ELF-1 (cell line): ENCODE results near the gene SIAH3.

Source experiments
- DNase-seq: peaks from one replicate; pipeline ENCODE4 v3.0.0-alpha.2; 2016; ENCODE audit warnings: low read depth, low spot score

The SIAH3 gene

DNA sequence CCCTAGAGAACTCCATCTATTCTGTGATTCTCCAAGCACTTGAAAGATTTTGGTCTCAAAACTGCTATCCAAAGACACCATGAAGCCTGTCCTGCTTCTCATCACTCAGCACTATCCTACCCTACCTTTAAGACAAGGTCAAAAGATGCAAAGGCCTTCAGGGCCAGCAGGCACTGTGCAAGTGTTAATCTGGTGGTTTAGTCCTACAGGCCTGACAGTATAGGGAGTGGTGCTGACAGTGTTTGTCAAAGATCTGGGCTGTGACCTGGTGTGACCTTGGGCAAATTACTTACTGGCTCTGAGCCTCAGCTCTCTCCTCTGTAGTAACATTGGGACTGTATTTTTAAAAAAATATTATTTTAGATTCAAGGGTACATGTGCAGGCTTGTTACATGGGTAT lies 28.0 kb downstream of the SIAH3 start:
- peak; percentile 44 for DNase-seq

DNA sequence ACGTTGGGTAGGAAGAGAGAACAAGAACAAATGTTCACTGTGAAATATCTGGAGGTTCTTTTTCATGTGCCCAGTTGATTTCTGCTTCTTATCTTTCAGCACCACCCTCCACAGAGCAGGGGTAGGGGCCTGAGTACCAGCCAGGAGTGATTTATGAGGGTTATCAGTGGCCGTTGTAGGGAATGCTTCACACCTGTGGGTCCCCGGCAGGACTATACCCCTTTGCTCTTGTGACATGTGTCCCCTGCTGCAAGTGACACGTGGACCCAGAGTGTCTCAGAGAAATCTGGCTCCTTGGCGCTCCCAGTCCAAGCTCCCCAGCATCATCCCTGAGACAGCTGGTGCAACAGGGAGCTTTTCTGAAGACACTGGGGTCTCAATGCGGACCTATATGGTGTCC lies 29.7 kb downstream of the SIAH3 start:
- no peak for DNase-seq

DNA sequence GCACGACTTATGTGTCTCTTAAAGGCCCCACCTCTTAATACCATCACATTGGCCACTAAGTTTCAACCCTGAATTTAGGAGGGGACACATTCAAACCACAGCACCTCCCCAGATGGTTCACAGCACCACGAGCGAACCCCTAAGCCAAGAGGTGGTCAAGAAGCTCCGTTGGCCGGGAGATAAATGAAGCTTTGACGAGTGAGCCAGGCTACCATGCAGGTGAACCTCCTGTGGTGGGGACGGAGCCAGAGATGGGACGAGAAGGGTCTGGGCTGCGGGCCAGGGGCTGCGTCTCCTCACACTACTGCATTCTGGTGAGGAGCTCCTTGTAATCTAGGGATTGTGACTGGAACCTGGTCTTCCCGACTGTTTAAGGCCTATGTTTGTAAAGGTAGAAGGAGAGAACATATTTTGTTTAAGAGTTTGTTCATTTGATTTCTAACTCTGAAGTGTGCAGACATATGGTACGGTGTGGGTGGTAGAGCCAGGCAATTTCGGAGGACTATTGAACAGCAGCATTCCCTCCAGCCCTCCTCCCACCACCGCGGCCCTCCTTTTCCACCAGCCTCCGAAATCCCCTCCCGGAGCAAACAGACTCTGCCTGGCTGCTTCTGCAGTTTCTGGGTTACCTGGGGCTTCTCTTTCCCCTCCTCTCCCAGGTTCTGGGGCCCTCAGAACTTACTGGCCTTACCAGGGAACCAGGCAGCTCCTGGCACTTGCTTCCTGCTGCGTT lies 31.3 kb downstream of the SIAH3 start:
- DNase-seq: no peak

DNA sequence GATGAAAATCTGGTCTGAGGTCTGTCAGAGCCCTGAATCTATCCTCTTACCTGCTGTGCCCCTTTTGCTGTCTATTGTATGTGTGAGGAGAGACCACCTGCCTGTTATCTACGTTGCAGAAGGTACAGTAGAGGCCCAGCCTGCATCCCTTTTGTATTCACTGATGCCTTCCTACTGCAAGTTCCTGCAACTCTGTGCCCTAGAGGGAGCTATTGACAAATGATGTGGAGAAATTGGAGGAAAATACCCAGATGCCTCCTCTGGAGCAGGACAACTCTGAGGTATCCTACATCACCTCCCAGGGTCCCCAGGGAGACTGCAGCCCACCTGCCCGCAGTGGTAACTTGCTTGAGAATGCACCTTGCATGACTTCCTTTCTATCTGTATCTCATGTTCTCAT lies 33.7 kb downstream of the SIAH3 start:
- DNase-seq: no peak

DNA sequence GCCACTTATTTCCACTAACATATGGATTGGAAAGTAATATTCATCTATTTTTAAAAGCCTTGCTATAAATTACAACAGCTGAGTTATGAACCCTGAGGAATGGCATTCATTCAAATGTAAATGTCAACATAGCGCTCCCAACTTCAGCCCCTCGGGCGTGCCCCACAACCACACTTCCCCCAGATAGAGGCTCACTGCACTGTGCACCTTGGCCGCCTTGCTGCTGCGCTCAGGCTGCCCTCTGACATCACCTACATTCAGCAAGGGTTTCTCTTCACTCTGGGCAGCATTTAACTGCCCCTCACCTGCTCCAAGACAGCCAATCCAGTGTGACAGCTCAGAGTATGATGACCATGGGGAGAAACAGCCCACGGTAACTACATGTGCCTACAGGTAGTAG lies 35.1 kb downstream of the SIAH3 start:
- no peak for DNase-seq

DNA sequence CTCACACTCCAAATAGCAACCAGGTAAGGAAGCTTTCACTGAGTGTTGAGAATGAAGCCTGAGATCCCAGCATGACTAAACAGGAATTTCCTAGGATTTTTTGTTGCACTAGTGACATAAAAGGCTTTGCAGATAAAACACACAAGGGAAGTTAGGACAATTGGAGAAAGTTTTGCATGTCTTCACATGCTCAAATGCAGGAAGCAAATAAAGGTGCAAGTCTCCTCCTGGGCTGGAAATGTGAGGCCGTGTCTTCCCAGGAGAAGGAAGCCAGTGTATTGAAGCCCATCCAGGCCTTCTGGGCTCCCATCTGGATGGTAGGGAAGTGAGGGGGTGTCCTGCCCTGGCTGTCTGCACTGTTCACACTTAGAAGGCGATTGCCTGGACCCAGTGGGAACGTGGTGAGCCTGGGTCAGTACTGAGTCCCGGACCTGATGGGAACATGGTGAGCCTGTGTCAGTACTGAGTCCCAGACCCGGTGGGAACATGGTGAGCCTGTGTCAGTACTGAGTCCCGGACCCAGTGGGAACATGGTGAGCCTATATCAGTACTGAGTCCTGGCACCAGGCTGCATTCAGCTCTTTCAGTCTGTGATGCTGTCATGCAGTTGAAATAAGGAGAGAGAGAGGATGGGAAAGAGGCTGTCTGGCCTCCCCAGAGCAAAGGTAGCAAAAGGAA lies 38.7 kb downstream of the SIAH3 start:
- DNase-seq: no peak

DNA sequence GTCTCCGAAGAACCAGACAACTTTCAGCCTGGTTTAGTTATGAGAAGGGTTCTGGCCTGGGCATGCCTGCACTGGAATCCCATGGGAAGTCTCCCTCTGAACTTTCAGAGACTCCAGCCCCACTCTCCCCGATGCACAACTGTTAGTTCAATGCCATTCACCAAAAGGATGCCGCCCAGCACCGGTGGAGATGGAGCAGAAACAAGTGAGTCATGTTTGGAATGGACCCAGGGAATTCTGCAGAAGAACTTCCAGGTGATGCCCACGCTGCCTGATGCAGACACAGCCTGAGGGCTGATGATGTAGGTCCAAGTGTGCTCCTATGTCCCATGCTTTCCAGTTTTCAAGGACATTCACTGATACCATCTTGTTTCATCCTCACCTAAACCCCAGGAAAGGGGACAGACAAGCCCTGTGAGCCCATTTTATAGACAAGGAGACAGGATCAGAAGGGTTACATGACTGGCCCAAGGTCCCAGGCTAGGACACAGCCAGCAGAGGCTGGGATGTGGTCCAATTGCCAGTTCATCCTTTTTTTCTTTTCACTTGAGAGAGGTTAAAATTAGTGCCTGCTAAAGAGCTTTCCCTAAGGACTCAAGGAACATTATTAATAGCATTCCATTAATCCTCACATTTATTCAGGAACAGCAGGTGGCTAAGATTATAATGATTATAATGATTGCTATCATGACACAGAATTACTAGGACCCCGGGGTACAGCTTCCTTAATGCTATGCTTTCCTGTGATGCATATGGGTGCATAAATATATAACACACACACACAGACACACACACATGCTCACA lies 39.5 kb downstream of the SIAH3 start:
- no peak for DNase-seq

DNA sequence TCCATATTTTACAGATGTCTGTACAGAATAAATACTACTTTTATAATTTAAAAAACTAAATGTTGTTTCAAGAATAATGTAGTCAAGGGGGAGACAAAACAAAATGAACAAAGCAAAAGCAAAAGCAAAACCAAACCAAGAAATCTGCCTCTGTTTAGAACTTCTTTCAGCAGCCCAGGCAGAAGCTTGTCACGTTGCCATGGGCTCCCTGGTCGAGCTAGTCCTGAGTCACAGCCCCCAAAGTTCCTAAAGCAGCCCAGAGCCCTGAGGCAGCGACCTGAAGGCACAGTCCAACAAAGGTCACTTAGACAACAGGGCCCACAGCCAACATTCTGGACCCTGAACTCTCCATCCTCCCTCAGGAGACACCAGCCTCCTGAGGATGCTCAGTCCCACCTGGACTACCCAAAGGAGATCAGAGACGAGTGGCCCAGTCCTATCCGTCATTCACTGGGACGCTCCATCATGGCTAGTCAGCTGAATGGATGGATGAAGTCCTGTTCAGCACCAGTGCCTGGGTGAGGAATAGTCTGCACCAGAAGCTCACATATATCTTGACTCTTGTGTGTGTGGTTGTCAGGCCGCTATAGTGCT lies 41.7 kb downstream of the SIAH3 start:
- no peak for DNase-seq

DNA sequence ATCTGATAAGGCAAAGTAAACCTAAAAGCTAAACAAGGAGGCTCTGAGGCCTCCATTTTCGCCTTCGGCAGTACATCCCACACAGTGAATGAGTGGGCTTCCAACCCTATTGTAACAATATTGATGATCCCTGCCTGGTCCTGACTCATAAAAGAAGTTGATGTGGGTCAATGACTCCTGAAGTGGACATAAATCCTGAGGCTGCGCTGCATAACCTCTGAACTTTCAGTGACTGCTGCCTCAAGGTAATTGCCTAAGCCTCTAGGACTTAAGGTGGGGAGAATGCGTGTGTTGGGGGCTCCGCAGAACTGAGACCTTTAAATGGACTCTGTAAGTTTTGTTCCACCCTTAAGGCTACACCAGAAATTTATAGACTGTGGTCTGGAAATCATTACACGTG lies 42.6 kb downstream of the SIAH3 start:
- DNase-seq: no peak

DNA sequence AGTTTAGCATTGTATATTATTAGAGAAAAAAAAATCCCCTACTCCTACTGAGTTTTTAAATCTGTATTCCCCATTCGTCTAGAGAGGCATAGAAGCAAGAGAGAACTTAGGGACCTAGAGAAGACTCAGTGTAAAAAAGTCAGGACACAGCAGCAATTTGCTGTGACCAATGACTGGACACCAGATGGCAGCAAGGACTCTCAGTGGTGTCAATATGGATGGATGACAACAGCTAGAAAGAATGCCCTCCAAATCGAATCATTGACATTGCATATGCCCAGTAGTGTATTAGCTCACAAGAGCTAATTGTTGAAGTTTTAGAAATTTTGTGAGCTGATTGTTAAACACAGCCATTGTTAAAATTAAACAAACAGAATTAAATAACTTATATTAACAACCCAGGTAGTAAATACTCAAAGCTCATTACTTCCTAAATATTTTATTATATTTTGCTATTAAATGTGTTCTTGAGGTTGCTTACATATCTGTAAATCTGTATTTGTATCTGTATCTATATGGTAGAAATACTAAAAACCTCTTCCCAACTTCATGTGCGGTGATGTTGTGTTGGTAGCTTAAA lies 43.9 kb downstream of the SIAH3 start:
- peak; percentile 54 for DNase-seq

DNA sequence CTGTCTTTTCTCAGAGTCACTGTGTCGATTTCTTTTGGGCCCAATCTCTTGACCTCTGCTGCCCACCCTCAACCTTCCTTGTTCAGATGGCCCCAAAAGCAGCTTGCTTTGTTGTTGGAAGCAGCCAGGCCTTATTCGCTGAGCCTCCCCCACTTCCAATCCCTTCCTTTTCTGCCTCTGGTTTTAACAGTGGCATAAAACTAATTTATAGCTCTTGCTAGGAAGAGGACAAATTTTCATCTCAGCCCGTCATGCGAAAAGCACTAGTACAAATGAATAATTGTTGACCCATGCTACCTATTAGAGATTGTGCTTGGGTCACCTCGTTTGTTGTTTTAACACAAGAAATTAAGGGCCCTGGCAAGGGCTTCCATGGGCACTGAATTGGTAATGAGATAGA lies 51.1 kb downstream of the SIAH3 start:
- DNase-seq: no peak

DNA sequence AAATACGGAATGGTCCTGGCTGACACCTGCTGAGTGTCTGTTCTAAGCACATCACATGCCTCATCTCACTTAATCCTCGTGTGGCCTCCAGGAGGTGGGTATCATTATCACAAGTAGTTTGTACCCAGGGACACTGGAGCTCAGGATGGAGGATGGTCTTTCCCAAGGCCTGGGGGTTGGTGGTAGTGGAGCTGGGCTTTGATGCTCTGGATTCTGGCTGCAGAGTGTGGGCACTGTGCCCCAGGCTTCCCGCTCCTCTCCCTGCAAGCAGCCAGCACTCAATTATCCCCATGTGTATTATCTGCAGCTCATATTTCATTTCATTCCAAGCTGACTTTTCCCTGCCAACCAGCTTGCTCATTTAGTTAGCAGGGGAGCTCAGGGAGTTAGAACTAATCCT lies 52.1 kb downstream of the SIAH3 start:
- no peak for DNase-seq

DNA sequence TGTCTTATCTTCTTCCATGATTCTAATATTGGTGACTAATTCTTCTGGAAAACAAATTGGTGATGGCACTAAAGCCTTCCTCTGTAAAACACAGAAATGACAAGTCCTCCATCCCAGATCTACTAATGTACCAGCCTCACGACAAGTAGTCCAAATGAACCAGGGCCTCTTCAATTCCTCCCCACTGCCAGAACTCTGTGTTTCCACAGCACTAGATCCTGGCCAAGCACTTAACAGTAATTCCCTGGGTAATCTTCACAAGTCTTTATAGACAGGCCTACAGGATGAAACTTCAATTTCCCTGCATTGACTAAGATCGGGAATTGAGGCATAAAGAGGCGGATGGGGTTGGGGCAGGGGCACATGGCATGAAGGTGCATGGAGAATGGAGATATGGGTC lies 52.7 kb downstream of the SIAH3 start:
- DNase-seq: no peak

DNA sequence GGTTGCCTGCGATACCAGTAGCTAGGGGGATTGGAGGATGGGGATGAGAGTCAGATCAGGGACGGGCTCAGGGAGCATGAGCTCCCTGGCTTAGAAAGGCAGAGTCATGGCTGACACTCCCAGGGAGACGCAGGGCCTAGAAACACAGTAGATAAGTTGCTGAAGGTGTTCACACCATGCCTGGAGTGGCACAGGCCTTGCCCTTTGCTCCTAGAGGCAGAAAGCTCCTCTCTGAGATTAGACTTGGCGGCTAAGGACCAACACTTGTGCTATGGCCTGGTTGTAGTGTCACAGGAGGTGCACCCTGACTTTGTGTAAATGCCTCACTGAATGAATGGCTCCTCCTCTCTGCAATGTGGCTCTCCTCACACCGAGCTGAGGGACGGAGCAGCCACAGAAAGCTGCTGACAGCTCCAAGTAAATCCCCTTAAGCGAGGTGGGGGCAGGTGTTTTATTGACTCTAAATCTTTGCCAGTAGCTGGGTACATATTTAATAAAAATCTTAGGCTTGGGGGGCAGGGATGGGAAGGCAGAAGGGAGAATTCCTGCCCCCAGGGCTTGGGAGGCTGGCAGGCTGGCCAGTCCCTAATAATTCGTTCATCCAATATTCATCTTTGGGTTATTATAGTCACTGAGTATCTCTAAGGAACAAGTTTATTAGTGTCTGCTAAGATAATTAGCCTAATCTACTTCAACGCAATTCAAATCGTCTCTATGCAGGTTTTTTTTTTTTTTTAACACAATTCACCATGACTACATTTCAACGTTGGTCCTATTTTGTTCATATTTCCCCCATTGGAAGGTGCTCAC lies 54.9 kb downstream of the SIAH3 start:
- DNase-seq: no peak

DNA sequence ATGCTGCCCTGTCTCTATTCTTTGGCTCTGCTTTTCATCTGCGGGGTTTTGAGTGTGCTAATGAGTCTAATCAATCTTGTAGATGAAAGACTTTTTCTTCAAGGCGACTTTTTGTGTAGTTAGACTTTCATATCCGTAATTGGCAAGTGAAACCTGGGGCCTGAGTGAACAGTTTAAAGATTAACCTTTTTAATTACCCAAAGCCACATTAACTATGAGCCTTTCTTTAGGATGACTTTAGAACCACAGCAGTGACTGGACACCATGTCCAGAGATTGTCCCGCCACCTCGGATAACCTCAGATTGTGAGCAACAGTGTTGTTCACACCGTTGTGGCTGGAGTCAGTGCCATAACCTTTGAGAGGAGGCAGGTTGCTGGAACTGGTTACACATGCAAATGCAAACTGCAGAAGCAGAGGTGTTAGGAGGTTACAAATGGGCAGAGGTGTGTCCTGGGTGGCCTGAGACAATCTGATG lies 58.7 kb downstream of the SIAH3 start:
- no peak for DNase-seq

DNA sequence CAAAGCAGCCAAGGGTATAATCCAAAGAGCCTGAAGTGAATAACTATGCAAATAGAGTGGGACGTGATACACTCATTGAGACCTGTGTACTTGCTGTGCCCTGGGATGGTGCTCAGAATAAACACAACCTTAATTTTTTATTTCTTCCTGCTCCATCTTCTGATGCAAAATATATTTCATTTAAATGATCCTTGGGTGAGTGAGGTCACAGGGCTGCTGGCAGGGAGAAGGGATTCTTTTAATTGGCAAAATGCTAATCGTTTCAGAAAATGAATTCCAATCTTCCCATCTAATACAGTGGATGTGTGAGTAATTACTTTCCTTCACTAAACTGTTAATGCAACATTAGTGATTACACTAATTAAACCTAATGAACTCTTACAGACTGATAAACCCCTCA lies 63.5 kb downstream of the SIAH3 start:
- DNase-seq: no peak

DNA sequence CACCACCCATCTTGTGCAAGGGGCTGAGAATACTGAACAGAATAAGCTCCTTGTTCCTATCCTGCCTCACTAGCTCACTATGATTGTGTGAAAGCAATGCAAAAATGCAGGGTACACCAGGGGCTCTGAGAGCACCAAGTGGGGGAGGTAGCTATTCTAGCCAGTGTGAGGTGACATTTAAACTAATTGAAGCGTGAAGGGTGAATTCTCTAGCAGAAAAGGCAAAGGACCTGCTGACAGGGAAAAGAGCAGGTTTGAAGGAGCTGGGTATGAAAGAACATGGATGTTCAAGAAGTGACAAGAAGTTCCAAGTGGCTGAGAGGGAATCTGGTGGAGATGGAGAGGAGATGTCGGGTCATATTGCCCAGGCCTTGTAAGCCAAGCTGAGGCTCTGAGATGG lies 64.2 kb downstream of the SIAH3 start:
- DNase-seq: no peak

DNA sequence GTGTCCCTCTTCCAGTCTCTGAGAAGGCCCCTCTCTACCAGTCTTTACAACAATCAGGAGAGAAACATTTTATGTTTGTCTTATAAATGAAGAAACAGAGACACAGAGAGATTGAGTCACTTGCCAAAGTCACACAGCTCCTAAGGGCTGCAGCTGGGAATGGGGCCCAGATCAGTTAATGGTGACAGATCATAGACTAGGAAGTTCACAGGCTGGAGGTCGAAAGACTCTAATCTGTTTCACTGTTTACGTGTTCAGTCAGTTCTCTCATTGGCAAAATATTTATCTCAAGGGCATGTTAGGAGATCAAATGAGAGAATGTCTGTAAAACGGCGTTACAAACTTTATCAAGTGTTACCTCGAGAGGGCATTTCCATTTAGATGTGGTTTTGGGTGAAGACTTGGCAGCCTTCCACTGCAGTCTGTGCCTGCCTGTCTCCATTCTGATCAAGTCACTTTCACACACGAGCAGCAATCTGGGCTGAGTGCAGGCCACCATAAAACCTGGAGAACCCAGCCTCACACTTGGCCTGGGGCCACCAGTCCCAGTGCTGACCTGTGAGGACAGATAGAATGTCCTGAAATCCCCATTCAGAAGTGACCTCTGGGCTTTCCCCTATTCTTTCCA lies 65.1 kb downstream of the SIAH3 start:
- DNase-seq: no peak

DNA sequence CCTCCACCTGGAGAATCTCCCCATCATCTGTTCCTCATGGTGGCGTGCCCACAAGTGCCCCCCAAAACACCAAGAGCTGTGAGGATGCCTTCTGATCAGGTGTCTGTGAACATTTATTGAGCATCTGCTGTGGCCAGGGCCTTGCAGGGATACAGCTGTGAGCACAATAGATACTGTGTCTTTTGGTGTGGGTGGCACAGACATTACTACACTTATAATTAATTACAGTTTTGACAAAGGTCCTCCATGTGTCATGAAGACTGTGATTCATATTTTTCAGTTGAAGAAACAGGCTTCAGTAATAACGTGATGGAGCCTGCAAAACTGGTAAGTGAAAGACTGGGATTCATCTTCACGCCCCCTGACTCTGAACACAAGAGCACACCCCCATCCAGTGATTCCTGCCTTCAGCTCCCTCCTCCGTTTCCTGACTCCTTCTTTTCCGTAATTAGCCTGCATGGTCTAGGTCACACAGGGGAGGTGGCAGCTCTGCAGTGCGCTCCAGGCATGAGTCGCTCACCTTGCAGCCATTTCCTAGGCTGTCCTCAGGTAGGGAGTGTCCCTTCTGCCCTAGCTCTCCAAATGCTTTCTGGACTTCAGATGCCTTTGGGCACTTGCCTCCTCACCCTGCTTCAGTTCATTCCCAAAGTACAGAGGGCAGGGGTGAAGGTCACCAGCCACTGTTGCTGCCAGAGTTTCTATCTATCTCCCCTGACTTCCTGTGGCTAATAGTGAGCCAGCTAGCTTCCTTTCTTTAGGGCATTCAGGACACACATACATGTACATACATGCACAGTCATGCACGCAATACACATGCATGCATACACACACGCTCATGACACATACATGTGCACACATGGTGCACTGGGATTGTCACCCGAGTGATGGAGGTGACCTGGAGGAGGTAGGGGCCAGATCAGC lies 66.5 kb downstream of the SIAH3 start:
- DNase-seq: no peak
